Stimulated activated CD8-positive, alpha-beta memory T cell treated with anti-CD3 and anti-CD28 coated beads, Interleukin-15, amount 100 ng/mL, for 1 hour (primary cell): ENCODE results near the gene TLN1.

ENCODE experiments used
- DNase-seq: peaks from one replicate; pipeline ENCODE4 v3.0.0-alpha.2; 2020; ENCODE audit warnings: low read depth

Gene TLN1, protein sequence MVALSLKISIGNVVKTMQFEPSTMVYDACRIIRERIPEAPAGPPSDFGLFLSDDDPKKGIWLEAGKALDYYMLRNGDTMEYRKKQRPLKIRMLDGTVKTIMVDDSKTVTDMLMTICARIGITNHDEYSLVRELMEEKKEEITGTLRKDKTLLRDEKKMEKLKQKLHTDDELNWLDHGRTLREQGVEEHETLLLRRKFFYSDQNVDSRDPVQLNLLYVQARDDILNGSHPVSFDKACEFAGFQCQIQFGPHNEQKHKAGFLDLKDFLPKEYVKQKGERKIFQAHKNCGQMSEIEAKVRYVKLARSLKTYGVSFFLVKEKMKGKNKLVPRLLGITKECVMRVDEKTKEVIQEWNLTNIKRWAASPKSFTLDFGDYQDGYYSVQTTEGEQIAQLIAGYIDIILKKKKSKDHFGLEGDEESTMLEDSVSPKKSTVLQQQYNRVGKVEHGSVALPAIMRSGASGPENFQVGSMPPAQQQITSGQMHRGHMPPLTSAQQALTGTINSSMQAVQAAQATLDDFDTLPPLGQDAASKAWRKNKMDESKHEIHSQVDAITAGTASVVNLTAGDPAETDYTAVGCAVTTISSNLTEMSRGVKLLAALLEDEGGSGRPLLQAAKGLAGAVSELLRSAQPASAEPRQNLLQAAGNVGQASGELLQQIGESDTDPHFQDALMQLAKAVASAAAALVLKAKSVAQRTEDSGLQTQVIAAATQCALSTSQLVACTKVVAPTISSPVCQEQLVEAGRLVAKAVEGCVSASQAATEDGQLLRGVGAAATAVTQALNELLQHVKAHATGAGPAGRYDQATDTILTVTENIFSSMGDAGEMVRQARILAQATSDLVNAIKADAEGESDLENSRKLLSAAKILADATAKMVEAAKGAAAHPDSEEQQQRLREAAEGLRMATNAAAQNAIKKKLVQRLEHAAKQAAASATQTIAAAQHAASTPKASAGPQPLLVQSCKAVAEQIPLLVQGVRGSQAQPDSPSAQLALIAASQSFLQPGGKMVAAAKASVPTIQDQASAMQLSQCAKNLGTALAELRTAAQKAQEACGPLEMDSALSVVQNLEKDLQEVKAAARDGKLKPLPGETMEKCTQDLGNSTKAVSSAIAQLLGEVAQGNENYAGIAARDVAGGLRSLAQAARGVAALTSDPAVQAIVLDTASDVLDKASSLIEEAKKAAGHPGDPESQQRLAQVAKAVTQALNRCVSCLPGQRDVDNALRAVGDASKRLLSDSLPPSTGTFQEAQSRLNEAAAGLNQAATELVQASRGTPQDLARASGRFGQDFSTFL (N-terminal part only)

DNA sequence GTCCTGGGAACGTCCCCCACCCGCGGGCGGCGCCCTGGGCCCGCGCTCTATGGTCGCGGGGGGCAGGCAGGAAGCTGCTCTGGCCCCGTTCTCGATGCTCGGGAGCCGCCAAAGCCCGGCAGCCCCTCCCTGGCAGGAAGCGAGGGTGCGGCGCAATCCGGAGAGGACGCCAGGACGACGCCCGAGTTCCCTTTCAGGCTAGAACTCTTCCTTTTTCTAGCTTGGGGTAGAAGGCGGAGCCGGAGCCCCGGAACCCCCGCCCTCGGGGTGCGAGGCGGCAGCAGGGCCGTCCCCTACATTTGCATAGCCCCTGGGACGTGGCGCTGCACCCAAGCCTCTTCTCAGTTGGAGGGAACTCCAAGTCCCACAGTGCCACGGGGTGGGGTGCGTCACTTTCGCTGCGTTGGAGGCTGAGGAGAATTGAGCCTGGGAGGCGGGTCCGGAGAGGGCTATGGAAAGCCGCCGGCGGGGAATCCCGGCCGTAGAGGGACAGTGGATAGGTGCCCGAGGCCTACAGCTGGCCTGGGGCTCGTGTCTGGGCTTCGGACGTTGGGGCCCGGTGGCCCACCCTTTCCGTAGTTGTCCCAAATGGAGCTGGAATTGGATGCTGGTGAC is at the start of gene TLN1, which contains the start of gene CREB3:
TLN1 (minus strand) TSS at position 11 of the 615 bp plus-strand sequence. CDS start 6,501 bp downstream, outside the sequence.
CREB3 (plus strand) TSS at position 482 of the 615 bp plus-strand sequence; CDS start at position 589, 107 bp downstream.
- peak; percentile 87 for DNase-seq

DNA sequence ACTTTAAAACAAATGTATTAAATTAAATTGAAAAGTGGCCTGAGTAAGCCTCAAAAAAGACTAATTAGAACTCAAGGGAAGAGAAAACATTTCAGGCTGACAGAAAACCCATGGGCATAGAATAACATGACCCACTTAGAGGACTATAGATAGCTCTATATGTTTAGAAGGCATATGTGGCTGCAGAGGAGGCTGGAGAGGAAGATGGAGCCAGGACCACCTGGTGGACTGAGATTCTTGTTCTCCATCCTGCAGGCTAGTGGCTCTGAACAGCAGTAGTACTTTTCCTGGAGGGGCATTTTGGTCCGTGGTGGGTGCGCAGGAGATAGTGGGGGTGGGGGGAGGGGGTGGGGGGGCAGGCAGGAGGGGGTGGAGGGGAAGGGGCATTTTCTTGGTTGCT is 49.1 kb upstream of the TLN1 start:
- no peak for DNase-seq

DNA sequence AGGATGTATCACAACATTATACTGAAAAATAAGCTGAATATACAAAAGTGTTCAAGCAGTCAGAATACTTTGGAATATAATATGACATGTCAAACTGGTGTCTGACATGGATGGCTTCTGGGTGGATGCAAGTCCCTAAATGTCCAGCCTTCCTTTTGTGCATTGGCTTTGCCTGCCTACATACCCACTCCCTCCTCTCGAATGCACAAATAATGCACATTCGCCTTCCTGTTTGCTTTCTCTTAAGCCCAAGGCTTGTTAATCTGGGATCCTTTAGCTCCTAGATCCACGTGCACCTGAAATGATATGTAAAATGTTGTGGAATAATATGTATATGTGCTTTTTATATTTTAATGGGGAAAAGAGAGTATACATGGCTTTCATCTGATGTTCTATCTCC is 46.5 kb upstream of the TLN1 start:
- no peak for DNase-seq

DNA sequence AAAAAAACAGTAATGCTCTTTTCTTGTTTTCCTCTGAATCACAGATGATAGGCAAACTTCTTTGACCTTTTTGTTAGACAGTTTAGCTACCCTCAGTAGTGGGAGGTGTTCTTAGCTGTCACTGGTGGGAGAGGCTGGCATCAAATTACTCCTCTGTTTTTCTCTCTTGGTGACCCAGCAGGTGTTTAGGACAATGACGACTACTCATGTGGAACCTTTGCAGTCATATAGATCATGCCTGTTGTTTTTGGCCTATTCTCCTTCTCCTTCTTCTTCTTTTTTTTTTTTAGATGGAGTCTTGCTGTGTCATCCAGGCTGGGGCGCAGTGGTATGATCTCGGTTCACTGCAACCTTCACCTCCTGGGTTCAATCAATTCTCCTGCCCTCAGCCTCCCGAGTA is 44.0 kb upstream of the TLN1 start:
- no peak for DNase-seq

DNA sequence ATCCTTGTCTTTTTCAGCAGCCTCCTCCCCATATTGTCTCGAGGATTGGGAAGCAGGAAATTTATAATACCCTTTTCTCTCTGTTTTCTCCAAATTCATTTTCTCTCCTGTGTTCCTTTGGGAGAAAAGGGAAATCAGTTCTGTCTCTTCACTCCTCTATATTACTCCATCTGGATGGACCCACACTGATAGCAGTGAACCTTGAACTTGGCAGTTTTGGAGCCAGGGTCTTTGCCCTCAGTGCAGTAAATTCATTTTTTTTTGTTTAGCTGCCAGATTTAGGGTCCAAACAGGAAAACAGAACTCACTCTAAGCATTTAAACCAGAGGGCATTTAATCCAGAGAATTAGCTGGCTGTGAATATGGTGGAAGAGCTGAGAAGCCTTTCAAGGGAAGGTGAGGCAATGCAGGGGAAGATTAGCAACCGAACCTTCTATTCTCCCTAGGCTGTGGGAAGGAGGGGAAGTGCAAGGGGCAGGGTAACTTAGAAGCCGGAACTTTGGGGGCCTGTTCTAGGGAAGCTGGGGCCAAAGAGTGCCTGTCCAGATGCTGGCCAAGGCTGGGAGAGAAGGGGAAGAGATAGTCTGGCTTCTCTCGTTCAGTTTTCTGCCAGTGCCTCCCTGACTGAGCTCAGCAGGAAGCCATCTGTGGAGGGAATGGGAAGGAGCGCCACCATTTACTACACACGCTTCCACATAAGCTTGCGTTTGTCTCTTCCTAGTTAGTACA is 43.1 kb upstream of the TLN1 start:
- DNase-seq = no peak

DNA sequence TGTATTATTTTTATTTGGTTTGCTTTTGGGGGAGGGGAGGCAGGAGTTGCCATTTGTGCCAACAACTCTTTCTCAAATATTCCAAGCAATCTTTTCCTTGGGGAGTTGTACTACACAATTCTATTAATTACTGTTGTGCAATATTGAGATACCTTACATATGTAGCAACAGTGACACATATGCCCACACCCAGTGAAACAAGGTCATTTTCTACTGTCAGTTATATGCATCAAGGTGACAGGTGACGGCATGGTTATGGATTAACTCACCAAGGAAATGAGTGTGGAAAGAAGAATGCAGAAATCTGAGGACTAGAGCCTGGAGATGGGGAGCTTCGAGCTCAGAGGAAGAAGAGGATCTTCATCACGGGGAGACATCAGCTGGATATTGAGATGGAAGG is 39.9 kb upstream of the TLN1 start:
- no peak for DNase-seq

DNA sequence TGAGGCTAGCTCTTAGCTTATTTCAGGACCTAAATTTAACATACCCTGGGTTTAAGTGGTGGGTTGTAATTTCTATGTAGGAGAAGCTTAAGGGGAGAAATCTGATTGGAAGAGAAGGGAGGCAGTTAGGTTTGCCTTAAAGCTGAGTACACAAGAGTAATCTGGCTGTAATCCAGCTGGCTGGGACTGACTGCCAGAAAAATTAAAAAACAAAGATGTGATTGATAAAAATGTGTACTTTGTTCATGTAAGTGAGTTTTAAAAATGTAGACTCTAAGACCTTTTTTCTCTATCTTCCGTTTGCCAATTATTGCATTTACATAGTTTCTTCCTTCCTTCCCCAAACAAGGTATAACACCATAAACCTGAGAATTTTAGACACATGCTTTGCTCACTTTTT is 39.5 kb upstream of the TLN1 start:
- no peak for DNase-seq

DNA sequence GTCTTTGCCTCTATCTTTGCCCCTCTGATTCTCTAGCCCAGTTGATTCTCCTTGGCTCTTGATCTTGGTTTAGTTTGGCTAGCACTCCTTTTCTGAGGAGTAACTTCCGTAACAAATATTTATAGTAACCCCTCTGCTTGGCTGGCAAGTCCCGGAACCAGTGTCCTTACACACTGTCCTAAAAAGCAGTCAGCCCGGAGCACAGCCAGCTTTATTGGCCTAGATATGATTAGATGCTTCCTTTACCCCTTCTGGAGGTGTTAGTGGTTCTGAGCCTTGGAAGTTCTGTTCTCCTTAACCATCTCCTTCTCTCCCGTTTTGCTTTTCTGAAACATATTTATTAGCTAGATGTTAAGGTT is 39.1 kb upstream of the TLN1 start:
- DNase-seq = no peak

DNA sequence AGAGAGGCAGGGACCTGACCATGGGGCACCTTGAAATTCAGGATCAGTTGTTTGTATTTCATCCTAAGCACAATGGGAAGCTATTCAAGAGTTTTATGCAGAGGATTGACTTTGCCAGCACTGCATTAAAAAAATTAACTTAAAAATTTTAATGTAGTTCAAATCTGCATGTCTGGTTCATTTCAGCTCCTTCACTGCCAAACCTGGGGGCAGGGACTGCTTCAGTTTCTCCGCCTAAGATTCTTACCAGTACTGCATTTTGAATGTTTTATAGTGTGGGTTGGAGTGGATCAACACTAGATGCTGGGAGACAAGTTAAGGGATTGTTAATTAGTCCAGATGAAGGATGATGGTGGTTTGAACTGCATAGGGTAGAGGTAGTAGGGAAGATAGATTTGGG is 37.8 kb upstream of the TLN1 start:
- DNase-seq = no peak

DNA sequence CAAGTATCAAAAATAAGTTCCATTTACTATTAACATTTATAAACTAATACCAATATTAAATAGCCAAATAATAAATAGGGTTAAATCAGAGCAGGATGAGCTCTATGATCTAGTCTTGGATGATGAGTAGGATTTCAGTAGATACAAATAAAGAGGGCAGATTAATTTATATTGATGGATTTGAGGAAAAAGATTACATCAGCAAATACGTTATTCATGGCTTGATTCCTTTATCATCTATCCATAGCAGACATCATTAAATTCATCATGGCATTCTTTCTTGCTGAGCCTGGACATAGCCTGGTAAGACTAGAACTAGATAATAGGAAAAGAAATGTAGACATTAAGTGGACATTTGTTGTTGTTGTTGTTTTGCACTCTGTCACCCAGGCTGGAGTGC is 35.5 kb upstream of the TLN1 start:
- DNase-seq = no peak

DNA sequence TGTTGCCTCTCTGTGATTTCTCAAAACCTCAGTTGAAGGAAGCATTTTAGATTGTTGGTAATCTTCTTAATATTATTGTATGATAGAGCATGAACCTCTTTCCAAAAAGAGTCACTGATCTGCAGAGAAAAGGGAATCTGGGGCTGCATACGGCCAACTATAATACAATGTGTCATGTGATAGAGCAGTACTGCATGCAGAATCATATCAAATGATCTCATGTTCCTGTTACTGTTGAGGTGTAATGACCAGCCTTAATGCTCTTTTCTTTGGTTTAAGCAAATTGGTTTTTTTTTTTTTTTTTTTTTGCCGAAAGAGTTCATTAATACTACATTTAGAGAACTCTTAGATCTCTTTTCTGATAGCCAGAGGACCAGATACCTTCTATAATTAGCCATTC is 35.0 kb upstream of the TLN1 start:
- no peak for DNase-seq

DNA sequence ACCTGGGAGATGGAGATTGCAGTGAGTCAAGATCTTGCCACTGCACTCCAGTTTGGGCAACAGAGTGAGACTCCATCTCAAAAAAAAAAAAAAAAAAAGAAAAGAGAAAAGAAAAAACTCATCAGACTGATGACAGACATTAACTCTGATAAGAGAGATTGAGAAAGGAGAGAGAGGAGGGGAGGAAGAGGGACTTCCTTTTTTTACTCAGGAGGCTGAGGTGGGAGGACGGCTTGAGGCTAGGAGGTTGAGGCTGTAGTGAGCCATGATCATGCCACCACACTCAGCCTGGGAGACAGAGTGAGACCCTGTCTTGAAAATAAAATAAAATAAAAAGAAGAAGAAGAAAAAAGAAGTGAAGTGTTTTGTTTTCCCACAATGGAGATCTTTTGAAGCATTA is 31.8 kb upstream of the TLN1 start:
- DNase-seq = no peak

DNA sequence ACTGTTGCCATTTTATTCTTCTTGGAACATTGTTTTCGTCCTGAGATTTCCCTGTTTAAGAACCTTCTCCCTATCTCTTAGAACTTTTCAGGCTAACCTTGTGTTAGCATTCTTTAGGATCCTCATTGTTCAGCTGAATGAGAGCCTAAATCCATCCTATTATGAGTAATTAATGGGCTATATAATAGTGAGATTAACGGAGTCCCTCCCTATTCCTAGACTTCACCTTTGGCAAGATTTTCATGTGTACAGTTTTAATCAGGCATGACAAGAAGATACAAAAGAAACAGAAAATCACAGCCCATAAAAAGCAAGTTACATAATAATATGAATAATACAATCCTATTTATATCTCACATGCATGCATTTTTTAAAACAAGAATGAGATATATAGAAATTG is 31.2 kb upstream of the TLN1 start:
- no peak for DNase-seq

DNA sequence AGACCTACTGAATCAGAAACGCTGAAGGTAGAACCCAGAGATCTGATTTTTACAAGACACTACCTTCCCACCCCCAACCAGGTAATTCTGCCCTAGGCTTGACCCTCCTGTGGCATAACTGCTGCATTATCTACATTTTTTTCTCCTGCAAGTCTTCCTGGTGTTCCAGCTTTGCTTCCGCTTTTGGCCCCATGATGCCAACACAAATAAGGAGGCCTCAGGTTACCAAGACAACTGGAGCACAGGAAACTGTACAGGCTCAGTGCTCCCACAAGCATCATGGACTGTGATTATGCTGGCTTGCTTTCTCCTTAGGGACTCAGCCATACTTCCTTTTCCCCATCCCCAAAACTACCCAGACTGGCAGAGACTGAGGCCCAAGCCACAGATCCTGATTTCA is 28.7 kb upstream of the TLN1 start:
- DNase-seq = no peak

DNA sequence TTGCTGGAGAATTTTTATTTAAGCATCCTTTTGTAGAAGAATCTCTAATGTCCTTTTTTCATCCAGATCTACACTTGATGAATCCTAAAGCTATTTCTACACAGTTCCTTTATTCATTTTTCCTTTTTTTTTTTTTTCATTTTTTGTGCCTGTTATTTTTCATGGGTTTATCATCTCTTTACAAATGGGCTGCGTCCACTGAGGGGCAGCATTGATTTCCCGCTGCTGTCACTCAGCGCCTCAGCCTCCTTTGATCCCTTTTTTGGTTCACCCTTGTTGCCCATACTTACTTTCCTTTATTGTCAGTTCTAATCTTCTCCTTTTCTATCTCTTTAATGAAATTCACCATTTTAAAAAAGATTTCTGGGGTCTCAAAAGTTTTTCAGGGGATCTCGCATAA is 27.8 kb upstream of the TLN1 start:
- DNase-seq = no peak

DNA sequence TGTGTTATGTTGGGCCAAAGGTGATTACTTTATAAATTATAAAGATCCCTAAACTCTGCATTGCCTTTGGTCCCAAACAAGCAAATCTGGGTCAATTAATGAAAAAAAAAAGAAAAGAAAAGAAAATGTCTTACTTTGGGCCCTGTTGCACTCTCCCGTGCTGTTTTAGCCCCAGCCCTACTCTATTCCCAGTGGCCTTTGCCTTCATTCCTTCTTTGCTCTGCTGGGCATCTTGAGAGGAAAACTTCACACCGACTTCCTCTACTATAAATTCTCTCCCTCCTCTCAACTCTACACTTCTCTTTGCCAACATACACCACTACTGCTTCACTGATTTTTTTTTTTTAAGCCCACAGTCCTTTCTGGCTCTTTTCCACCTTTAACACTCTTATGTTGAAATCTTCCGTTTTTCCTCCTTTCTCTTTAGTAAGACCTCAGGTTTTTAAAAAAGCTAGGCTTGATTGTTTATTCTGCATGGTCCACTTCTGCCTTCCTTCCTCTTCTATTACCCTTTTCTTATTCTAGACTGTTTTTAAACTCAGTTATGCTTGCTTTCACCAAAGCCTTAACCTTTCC is 26.6 kb upstream of the TLN1 start:
- no peak for DNase-seq

DNA sequence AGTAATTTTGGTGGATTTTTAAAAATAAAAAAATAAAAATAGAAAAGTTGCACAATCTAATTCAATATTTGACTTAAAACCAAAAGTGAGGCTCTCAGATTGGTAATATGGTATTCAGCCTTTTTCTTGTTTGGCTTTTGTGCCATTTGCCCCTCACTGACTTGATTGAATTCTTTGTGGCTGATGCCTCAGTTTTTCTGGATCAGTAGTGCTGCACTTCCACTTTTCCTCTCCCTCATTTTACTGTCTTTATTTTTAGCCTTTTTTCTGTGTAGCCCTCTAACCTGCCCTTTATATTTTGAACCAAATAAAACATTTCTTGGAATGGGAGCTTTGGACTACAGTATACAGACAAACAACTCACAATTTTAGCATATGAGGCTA is 25.9 kb upstream of the TLN1 start:
- no peak for DNase-seq

DNA sequence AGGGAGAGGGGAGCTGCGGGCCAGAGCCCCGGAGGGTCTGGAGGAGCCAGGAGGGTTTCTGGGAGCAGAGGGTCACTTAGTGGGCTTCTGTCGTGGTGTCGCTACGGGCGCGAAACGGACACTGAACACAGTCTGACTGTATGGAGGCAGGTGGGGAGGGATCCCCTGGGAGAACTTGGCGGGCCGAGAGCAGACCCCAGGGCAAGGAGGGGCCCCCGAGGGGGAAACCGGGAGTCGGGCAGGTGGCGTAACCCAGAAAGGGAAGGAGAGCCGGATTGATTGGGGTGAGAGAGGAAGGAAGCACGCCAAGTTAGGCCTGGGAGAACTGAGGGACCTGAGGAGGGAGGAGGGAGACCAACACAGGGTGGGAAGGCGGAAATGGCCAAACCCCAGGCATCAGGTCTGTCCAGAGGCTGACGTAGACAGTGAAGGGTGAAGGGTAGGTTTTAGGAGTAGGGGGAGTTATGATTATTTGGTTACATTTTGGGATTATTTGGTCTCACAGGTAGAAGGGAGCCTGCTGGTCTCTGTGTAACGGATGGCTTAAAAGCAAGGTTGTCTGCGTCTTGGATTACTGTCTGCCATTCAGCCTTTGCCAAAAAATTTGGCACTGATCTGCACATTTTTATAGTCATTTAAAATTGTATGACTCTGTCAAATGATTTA is 25.4 kb upstream of the TLN1 start:
- DNase-seq = no peak

DNA sequence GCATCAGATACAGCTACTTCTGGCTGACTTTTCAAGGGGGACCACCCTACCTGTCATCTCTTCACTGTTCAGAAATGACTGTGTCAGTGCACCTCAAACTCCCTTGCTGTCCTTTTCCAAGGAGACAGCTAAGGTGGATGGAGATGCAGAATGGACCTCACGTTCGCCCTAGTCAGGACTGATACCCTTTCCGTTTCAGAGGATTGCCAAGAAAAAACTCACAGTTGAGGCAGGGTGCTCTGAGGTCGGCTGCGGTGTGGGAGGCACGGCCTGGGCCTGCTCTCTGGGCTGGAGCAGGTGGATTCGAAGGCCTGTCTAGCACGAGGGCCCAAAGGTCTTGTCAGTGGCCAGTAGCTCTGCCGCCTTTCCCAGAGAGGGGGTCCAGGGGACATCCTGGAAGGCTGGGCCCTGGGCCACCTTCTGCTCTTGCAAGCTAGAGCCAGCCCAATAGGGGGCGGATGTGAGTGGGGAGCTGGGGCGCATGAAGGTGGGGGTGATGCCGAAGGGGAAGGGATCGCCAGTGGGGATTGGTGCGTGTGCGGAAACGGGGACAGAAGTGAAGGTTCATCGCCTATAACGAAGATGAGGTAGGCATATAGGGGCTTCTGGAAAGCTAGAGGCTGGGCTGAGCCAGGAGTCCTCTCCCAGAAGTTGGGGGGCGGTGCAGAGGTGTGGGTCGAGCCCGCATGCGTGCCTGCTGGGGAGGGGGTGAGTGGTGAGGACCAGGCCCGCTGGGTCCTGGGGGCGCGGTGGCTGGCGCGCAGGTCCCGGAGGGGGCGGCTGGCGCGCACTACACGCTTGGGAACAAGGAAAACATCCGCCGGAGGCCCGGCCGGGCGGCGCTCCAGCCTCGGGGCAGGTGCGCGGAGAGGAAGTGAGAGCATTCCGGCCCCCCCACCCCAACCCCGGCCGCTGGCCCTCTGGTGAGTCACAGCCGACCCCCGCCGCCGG is 24.6 kb upstream of the TLN1 start:
- peak; percentile 67 for DNase-seq
